Liver (tissue), 3 donors: ENCODE results near the gene TM9SF3.

ENCODE experiments used
- ATF3 ChIP-seq: IDR thresholded peaks from 2 replicates; pipeline ENCODE4 v1.6.1; 2016; ENCODE audit warnings: antibody characterized with exemption
- CTCF ChIP-seq: fragments of 150-350 bp; IDR thresholded peaks from 2 replicates; pipeline ENCODE4 v1.5.1; 2017; ENCODE audit warnings: improper control_type of control experiment, low read depth, low read length; ENCODE audit not compliant: missing input control
- EGR1 ChIP-seq, 2 donors: IDR thresholded peaks; 2 replicates each; pipeline ENCODE4 v1.6.1; 2016 to 2018; ENCODE audit warnings: antibody characterized with exemption in 2 of 2, low read depth in 2 of 2
- FOXA2 ChIP-seq: IDR thresholded peaks from 2 replicates; pipeline ENCODE4 v1.6.1; 2016; ENCODE audit warnings: antibody characterized with exemption
- GABPA ChIP-seq, 2 donors: IDR thresholded peaks in 1 of 2; conservative IDR thresholded peaks in 1 of 2; 2 replicates each; pipeline ENCODE4 v1.6.1; 2016; ENCODE audit warnings: antibody characterized with exemption in 2 of 2, mild to moderate bottlenecking in 1 of 2, moderate library complexity in 1 of 2
- MAX ChIP-seq: IDR thresholded peaks from 2 replicates; pipeline ENCODE4 v1.6.1; 2016; ENCODE audit warnings: antibody characterized with exemption
- RAD21 ChIP-seq, 2 donors: IDR thresholded peaks; 2 replicates each; pipeline ENCODE4 v1.6.1; 2016; ENCODE audit warnings: antibody characterized with exemption in 2 of 2, mild to moderate bottlenecking in 2 of 2
- REST ChIP-seq: IDR thresholded peaks from 2 replicates; pipeline ENCODE4 v1.6.1; 2016; ENCODE audit warnings: antibody characterized with exemption, mild to moderate bottlenecking
- SP1 ChIP-seq: IDR thresholded peaks from 2 replicates; pipeline ENCODE4 v1.6.1; 2018; ENCODE audit warnings: antibody characterized with exemption, mild to moderate bottlenecking
- TAF1 ChIP-seq: conservative IDR thresholded peaks from 2 replicates; pipeline ENCODE4 v1.6.1; 2016; ENCODE audit warnings: antibody characterized with exemption, mild to moderate bottlenecking
- YY1 ChIP-seq: IDR thresholded peaks from 2 replicates; pipeline ENCODE4 v1.6.1; 2016; ENCODE audit warnings: antibody characterized with exemption, mild to moderate bottlenecking
- donor health status: healthy.
- donor health status: healthy.

GRCh38 chr10:96516337-96516736 lies 70.5 kb downstream of the TM9SF3 start:
- TF ChIP-seq CTCF = no peak
- no peak for TF ChIP-seq ATF3
- no peak for TF ChIP-seq MAX
- no peak for TF ChIP-seq YY1
- no peak for TF ChIP-seq GABPA (IDR thresholded peaks at IDR 0.05 in 1 of 2, conservative IDR thresholded peaks at IDR 0.05 in 1 of 2)
- TF ChIP-seq RAD21 (IDR thresholded peaks at IDR 0.05) = no peak
- TF ChIP-seq REST = no peak
- TF ChIP-seq SP1 = no peak
- TF ChIP-seq TAF1 = no peak
- TF ChIP-seq EGR1 (IDR thresholded peaks at IDR 0.05; ENCODE audit: low read depth in 2 of 2) = no peak
- TF ChIP-seq FOXA2 = no peak
